ENCODE results near the gene NFKBIA.

The NFKBIA gene

DNA sequence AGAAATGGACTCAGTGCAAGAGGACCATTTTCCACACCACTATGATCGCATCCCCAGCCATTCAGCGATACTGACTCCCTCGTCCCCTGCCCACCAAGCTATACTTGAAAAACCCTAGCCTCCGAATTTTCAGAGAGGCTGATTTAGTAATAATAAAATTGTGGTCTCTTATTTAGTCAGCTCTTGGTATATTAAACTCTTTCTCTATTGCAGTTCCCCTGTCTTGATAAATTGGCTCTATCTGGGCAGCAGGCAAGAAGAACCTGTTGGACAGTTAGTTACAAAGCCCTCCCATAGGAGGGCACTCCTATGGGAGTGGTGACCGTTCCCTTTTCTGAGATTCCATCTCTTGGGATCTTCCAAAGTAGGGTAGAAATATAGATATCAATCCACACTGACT, 33.6 kb downstream of the NFKBIA start:
- H3K4me1 ChIP-seq (ENCODE audit: insufficient read depth, low read length, severe bottlenecking), result peaks cover 12% of the 10 kb centered on the region
- no peak overlapping the region for H2AFZ ChIP-seq (ENCODE audit: low read length)
- no peak for TF ChIP-seq EZH2 (IDR thresholded peaks at IDR 0.05; ENCODE audit: borderline replicate concordance, low read length)
- TF ChIP-seq, protein P1, sequence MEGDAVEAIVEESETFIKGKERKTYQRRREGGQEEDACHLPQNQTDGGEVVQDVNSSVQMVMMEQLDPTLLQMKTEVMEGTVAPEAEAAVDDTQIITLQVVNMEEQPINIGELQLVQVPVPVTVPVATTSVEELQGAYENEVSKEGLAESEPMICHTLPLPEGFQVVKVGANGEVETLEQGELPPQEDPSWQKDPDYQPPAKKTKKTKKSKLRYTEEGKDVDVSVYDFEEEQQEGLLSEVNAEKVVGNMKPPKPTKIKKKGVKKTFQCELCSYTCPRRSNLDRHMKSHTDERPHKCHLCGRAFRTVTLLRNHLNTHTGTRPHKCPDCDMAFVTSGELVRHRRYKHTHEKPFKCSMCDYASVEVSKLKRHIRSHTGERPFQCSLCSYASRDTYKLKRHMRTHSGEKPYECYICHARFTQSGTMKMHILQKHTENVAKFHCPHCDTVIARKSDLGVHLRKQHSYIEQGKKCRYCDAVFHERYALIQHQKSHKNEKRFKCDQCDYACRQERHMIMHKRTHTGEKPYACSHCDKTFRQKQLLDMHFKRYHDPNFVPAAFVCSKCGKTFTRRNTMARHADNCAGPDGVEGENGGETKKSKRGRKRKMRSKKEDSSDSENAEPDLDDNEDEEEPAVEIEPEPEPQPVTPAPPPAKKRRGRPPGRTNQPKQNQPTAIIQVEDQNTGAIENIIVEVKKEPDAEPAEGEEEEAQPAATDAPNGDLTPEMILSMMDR (IDR thresholded peaks at IDR 0.05; ENCODE audit: low read length), result no peak
- H3K4me3 ChIP-seq (ENCODE audit: low read depth, low read length, poor library complexity, severe bottlenecking), result no peak overlapping the region
- 0 out of 2 replicates have a peak, but pooled peaks cover 4% of the 10 kb centered on the region for H3K9me3 ChIP-seq (ENCODE audit: low read length)
- no peak overlapping the region for H3K4me2 ChIP-seq (ENCODE audit: low read length)
- H3K79me2 ChIP-seq (ENCODE audit: insufficient read depth, low read length), result no peaks in the 10 kb centered on the region
- peaks cover 8% of the 10 kb centered on the region; the same call in 1 of the 2 replicates for H3K27me3 ChIP-seq (ENCODE audit: insufficient read depth, low read length)
- H3K36me3 ChIP-seq (ENCODE audit: insufficient read depth, low read length), result no peaks in the 10 kb centered on the region
- H3K9ac ChIP-seq (ENCODE audit: low read length), result no peak overlapping the region
- H3F3A ChIP-seq (ENCODE audit: insufficient read depth, low read length), result no peaks in the 10 kb centered on the region
- no peaks in the 10 kb centered on the region for H4K20me1 ChIP-seq (ENCODE audit: insufficient read depth, low read length)
- H3K9me2 ChIP-seq (ENCODE audit: low read depth, low read length), result no peaks in the 10 kb centered on the region
- H3K27ac ChIP-seq (ENCODE audit: low read depth, low read length, poor library complexity, severe bottlenecking), result no peak overlapping the region

- no peaks in the 10 kb centered on the region for H4K20me1 ChIP-seq (ENCODE audit: insufficient read depth, low read length)
- H2AFZ ChIP-seq (ENCODE audit: low read length), result no peak overlapping the region
- no peaks in the 10 kb centered on the region for H3F3A ChIP-seq (ENCODE audit: insufficient read depth, low read length)
- H3K9ac ChIP-seq (ENCODE audit: low read length), result no peak overlapping the region
- H3K27ac ChIP-seq (ENCODE audit: low read depth, low read length, poor library complexity, severe bottlenecking), result no peak overlapping the region
- H3K79me2 ChIP-seq (ENCODE audit: insufficient read depth, low read length), result no peaks in the 10 kb centered on the region
- peaks cover 12% of the 10 kb centered on the region for H3K4me1 ChIP-seq (ENCODE audit: insufficient read depth, low read length, severe bottlenecking)
- H3K4me2 ChIP-seq (ENCODE audit: low read length), result no peak overlapping the region
- H3K4me3 ChIP-seq (ENCODE audit: low read depth, low read length, poor library complexity, severe bottlenecking), result no peak overlapping the region
- 0 out of 2 replicates have a peak, but pooled peaks cover 4% of the 10 kb centered on the region for H3K9me3 ChIP-seq (ENCODE audit: low read length)
- TF ChIP-seq, protein P1 (IDR thresholded peaks at IDR 0.05; ENCODE audit: low read length), result no peak
- TF ChIP-seq EZH2 (IDR thresholded peaks at IDR 0.05; ENCODE audit: borderline replicate concordance, low read length), result no peak
- no peaks in the 10 kb centered on the region for H3K36me3 ChIP-seq (ENCODE audit: insufficient read depth, low read length)
- peaks cover 8% of the 10 kb centered on the region; the same call in 1 of the 2 replicates for H3K27me3 ChIP-seq (ENCODE audit: insufficient read depth, low read length)
- no peaks in the 10 kb centered on the region for H3K9me2 ChIP-seq (ENCODE audit: low read depth, low read length)
Observed at GRCh38 chr14:35369701-35370191, 34.8 kb downstream of the NFKBIA start.

GRCh38 chr14:35368583-35369392, 35.8 kb downstream of the NFKBIA start:
- Histone ChIP-seq H3K9me3 (ENCODE audit: low read length) (0 out of 2 replicates have a peak, but pooled peaks cover 4% of the 10 kb centered on the region), H4K20me1 (ENCODE audit: insufficient read depth, low read length) (no peaks in the 10 kb centered on the region), H2AFZ (ENCODE audit: low read length) (no peak overlapping the region), H3K9ac (ENCODE audit: low read length) (no peak overlapping the region), H3K9me2 (ENCODE audit: low read depth, low read length) (no peaks in the 10 kb centered on the region), H3K36me3 (ENCODE audit: insufficient read depth, low read length) (no peaks in the 10 kb centered on the region), H3F3A (ENCODE audit: insufficient read depth, low read length) (no peaks in the 10 kb centered on the region), H3K79me2 (ENCODE audit: insufficient read depth, low read length) (no peaks in the 10 kb centered on the region), H3K4me2 (ENCODE audit: low read length) (no peak overlapping the region), H3K27me3 (ENCODE audit: insufficient read depth, low read length) (peaks cover 8% of the 10 kb centered on the region; the same call in 1 of the 2 replicates), H3K4me3 (ENCODE audit: low read depth, low read length, poor library complexity, severe bottlenecking) (no peak overlapping the region), H3K4me1 (ENCODE audit: insufficient read depth, low read length, severe bottlenecking) (peaks cover 12% of the 10 kb centered on the region), H3K27ac (ENCODE audit: low read depth, low read length, poor library complexity, severe bottlenecking) (no peak overlapping the region)
- TF ChIP-seq EZH2 (IDR thresholded peaks at IDR 0.05; ENCODE audit: borderline replicate concordance, low read length), result no peak
- TF ChIP-seq, protein P1 (IDR thresholded peaks at IDR 0.05; ENCODE audit: low read length), result no peak

Data from OCI-LY1 (cell line).